Measurements from ENCODE around the gene CCL27. TPM values are rescaled to one million over a fixed set of nuclear protein-coding genes. Genes with fewer than 3 reads are reported as not detected.

The CCL27 gene
- total RNA-seq, 1 experiment from 2014 or later: not detected

Other genes with a start within 250 kb of the CCL27 start
- gene FAM219A, start 204.1 kb downstream of the CCL27 start, total RNA-seq (2022): 13.4 and 14.7 TPM in 2 replicates
- gene DNAI1, start 203.9 kb downstream of the CCL27 start, total RNA-seq (2022): 0.52 and 0.67 TPM in 2 replicates
- gene ENHO, start 139.7 kb downstream of the CCL27 start, total RNA-seq (2022): 1.00 and 2.1 TPM in 2 replicates
- 0.26 and 0.39 TPM in 2 replicates for gene CNTFR, start 72.9 kb downstream of the CCL27 start, total RNA-seq (2022)
- gene RPP25L, start 50.6 kb downstream of the CCL27 start, total RNA-seq (2022): 26.2 and 27.4 TPM in 2 replicates
- gene DCTN3, start 42.2 kb downstream of the CCL27 start, total RNA-seq (2022): 66.1 and 70.0 TPM in 2 replicates
- gene ARID3C, start 33.6 kb downstream of the CCL27 start, total RNA-seq (2022): not detected in 2 replicates
- 102 and 103 TPM in 2 replicates for gene SIGMAR1, start 24.9 kb downstream of the CCL27 start, total RNA-seq (2022)
- gene GALT, start 16.0 kb downstream of the CCL27 start, total RNA-seq (2022): 50.1 and 52.0 TPM in 2 replicates
- 5.6 and 7.1 TPM in 2 replicates for gene IL11RA, start 10.5 kb downstream of the CCL27 start, total RNA-seq (2022)
- gene CCL19, start 28.6 kb upstream of the CCL27 start, total RNA-seq (2022): not detected in 2 replicates
- gene CCL21, start 47.5 kb upstream of the CCL27 start, total RNA-seq (2022): not detected in 2 replicates

Measured in Caco-2 (cell line).